Activated CD4-positive, alpha-beta memory T cell treated with anti-CD3 and anti-CD28 coated beads for 36 hours (primary cell): ENCODE results near the gene RASGRF1. TPM values are rescaled to one million over a fixed set of nuclear protein-coding genes. Genes with fewer than 3 reads are reported as not detected.
A peak's percentile ranks its signal among the peaks of the same experiment; 100 is the strongest.

Source experiments
- CTCF ChIA-PET: fragments of 350-600 bp; sonication (Branson Sonifier 250); formaldehyde crosslinking; loops from one replicate; lab custom pipeline; 2021; ENCODE audit warnings: antibody characterized with exemption, inconsistent platforms; lab: Charles Lee
- POLR2A ChIA-PET: fragments of 350-600 bp; sonication (Branson Sonifier 250); formaldehyde crosslinking; loops from one replicate; lab custom pipeline; 2021; ENCODE audit warnings: antibody characterized with exemption; lab: Charles Lee
- DNase-seq: peaks from one replicate; pipeline ENCODE4 v3.0.0-alpha.2; 2020
- H3K27ac Mint-ChIP-seq: one replicate; pipeline ENCODE4 v1.8.0; 2021; ENCODE audit warnings: mixed read lengths
- H3K27me3 Mint-ChIP-seq: one replicate; pipeline ENCODE4 v1.8.0; 2021; ENCODE audit warnings: mixed read lengths
- H3K36me3 Mint-ChIP-seq: one replicate; pipeline ENCODE4 v1.8.0; 2021; ENCODE audit warnings: mixed read lengths
- H3K4me1 Mint-ChIP-seq: one replicate; pipeline ENCODE4 v1.8.0; 2021; ENCODE audit warnings: low read depth, mixed read lengths
- H3K4me3 Mint-ChIP-seq: one replicate; pipeline ENCODE4 v1.8.0; 2021; ENCODE audit warnings: mild to moderate bottlenecking, mixed read lengths
- H3K9me3 Mint-ChIP-seq: one replicate; pipeline ENCODE4 v1.8.0; 2021; ENCODE audit warnings: mixed read lengths
- intact Hi-C: fragments of 100-400 bp; cut with micrococcal nuclease; formaldehyde crosslinking; loops from one replicate; pipeline ENCODE4 v1.15.1; 2023
- total RNA-seq, 2 experiments: library from RNA; stranded (reverse); gene quantifications; one replicate each; pipeline ENCODE4 v1.2.3, GENCODE V29; 2021

RASGRF1 gene
- total RNA-seq, 2 experiments from 2014 or later, result 0.02 TPM; not detected in 1

DNA sequence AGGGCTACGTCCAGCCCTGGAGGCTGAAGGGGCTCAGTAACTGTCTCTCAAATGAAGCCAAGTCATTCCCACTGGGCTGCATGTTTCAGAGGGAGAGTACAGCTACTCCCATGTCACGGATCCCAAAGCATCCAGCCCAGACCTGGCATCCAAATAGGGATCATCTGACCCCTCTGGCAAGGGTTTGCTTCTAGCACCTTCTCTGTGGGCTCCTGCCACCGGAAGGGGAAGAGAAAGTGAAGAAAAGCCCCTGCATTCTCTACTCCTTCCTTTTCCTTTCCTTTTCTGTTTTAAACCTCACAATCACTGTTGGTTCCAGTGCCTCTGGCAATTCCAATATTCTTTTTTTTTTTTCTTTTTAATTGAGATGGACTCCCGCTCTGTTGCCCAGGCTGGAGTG, 81.2 kb downstream of the RASGRF1 start:
- peaks cover 2% of the 10 kb centered on the region for H3K27me3 Mint-ChIP-seq
- intact Hi-C loops, result loop anchor here (10.0 kb wide), 1 partner anchor 75 kb away; no protein-coding TSS in a partner anchor
- no peak for DNase-seq
- H3K4me1 Mint-ChIP-seq, result peaks cover 7% of the 10 kb centered on the region
- ChIA-PET CTCF (no interaction called here), POLR2A (no interaction called here)
- no peak overlapping the region for H3K27ac Mint-ChIP-seq
- no peak overlapping the region for H3K4me3 Mint-ChIP-seq
- no peaks in the 10 kb centered on the region for H3K9me3 Mint-ChIP-seq
- no peaks in the 10 kb centered on the region for H3K36me3 Mint-ChIP-seq

DNA sequence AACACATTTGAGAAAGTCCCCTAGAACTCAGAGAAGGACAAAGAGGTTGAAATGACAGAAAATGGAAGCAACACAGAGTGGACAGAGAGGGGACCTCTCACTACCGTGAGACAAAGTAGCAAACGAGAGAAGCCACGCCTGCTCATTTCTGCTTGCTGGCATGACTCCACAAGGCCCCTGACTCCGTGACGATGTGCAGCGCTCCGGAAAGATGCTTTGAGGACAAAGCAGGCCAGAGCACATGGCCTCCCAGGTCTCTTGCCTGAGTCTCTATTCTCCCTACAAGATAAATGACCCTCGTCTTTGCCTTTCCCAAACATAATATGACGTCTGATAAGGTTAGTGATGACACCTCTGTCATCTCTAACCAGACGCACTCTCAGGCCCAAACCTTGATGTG, 81.9 kb downstream of the RASGRF1 start:
- DNase-seq, result no peak
- Mint-ChIP-seq H3K4me3 (no peak overlapping the region), H3K9me3 (no peaks in the 10 kb centered on the region), H3K27ac (no peak overlapping the region), H3K36me3 (no peaks in the 10 kb centered on the region), H3K27me3 (peaks cover 2% of the 10 kb centered on the region), H3K4me1 (peaks cover 8% of the 10 kb centered on the region)
- ChIA-PET CTCF (no interaction called here), POLR2A (no interaction called here)
- intact Hi-C loops, result loop anchor here (10.0 kb wide), 1 partner anchor 74 kb away; no protein-coding TSS in a partner anchor

DNA sequence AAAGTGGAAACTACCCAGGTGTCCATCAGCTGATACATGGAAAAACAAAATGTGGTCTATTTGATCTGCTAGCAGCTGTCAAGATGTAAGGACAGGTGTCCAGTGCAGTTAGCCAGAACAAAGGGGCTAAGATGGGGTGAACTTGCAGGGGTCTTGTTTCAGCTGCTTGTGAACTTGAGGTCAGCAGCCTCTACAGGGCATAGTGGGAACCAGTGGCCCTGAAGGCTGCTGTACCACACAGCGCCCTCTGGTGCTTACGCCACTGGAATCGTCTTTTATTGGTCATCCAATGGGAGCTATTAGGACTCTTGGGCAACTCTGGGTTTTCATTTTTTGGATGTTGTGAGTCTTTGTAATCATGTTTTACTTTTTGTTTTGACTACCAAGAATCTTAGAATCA, 83.5 kb downstream of the RASGRF1 start:
- POLR2A ChIA-PET, result no interaction called here
- H3K36me3 Mint-ChIP-seq, result no peaks in the 10 kb centered on the region
- CTCF ChIA-PET, result interaction anchor here (0.6 to 1.9 kb wide), 12 partner anchors 9 to 851 kb away, joined by 3 to 21 read pairs (median 5); no protein-coding TSS in a partner anchor
- intact Hi-C loops, result loop anchor here (10.0 kb wide), 1 partner anchor 72 kb away; no protein-coding TSS in a partner anchor
- H3K4me1 Mint-ChIP-seq, result peaks cover 8% of the 10 kb centered on the region
- peaks cover 2% of the 10 kb centered on the region for H3K27me3 Mint-ChIP-seq
- DNase-seq, result peak; percentile 68
- H3K9me3 Mint-ChIP-seq, result no peaks in the 10 kb centered on the region
- H3K4me3 Mint-ChIP-seq, result no peak overlapping the region
- H3K27ac Mint-ChIP-seq, result no peak overlapping the region

DNA sequence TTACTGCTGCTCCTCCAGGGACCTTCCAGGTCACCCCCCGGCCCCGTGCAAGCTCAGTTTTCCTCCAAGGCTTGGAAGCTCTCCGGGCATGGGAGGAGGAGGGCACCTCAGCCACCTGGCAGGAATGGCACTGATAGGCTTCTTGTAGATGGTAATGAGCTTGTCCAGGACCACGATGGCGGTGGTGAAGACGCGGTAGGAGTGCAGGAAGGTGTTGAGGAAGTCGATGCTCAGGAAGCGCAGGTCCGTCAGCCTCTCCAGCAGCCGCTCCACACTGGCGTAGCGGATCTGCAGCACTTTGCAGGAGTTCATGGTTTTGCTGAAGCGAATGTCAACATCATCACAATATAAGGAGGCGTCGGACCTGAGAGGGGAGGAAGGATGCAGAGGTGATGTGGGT, 84.5 kb downstream of the RASGRF1 start:
- Mint-ChIP-seq H3K9me3 (no peaks in the 10 kb centered on the region), H3K27me3 (peaks cover 1% of the 10 kb centered on the region), H3K36me3 (no peaks in the 10 kb centered on the region), H3K4me1 (peaks cover 8% of the 10 kb centered on the region), H3K4me3 (no peak overlapping the region), H3K27ac (no peak overlapping the region)
- DNase-seq, result no peak
- ChIA-PET POLR2A (no interaction called here), CTCF (interaction anchor here (1.2 to 1.9 kb wide), 5 partner anchors 27 to 147 kb away, joined by 3 to 21 read pairs (median 6); partner anchors contain the start of gene CTSH)
- intact Hi-C loops, result loop anchor here (10.0 kb wide), 1 partner anchor 71 kb away; no protein-coding TSS in a partner anchor

DNA sequence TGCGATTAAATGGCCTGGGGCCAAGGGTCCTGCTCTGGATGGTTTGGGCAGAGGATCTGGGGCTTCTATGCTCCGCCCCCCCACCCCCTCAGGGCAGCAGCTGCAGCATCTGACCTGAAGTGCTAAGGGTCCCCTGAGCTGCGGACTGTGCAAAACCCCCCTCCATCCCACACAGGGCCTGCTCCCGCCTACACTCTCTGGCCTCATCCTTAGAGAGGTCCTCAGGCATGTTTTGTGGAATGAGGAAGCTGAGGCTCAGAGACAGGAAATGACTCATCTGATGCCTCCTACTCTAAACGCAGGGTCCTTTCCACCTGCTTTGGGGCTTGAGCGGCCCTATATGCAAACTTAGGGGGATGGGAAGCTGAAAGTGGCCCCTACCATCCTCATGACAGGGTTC, 86.2 kb downstream of the RASGRF1 start:
- H3K27ac Mint-ChIP-seq, result no peak overlapping the region
- H3K36me3 Mint-ChIP-seq, result no peaks in the 10 kb centered on the region
- ChIA-PET CTCF (interaction anchor here (1.0 to 1.8 kb wide), 4 partner anchors 19 to 181 kb away, joined by 3 to 9 read pairs (median 3); no protein-coding TSS in a partner anchor), POLR2A (no interaction called here)
- DNase-seq, result peak; percentile 26
- no peaks in the 10 kb centered on the region for H3K9me3 Mint-ChIP-seq
- H3K27me3 Mint-ChIP-seq, result no peaks in the 10 kb centered on the region
- intact Hi-C loops, result loop anchor here (10.0 kb wide), 1 partner anchor 70 kb away; no protein-coding TSS in a partner anchor
- H3K4me3 Mint-ChIP-seq, result no peak overlapping the region
- peaks cover 8% of the 10 kb centered on the region for H3K4me1 Mint-ChIP-seq

DNA sequence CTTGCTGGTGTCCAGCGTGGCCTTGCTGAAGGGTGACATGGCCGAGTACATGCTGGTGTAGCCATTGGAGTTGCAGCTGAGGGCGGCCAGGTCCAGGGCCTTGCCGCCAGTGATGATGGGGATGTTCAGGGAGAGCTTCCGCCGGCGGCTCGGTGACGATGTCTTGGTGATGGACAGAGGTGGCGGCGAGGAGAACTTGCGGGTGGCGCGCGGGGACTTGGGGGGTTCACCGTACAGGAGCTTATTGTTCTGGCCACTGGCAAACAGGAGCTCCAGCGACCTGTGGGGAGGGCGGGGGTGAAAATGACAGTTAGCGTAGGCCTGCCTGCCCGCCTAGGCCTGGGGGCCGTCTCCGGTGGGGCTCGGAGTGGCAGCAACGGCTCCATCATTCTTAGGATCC, 86.7 kb downstream of the RASGRF1 start:
- DNase-seq, result no peak
- H3K27ac Mint-ChIP-seq, result no peak overlapping the region
- intact Hi-C loops, result loop anchor here (10.0 kb wide), 1 partner anchor 69 kb away; no protein-coding TSS in a partner anchor
- ChIA-PET CTCF (interaction anchor here (1.0 to 1.8 kb wide), 3 partner anchors 19 to 180 kb away, joined by 3 to 9 read pairs (median 3); no protein-coding TSS in a partner anchor), POLR2A (no interaction called here)
- H3K36me3 Mint-ChIP-seq, result no peaks in the 10 kb centered on the region
- no peaks in the 10 kb centered on the region for H3K27me3 Mint-ChIP-seq
- H3K9me3 Mint-ChIP-seq, result no peaks in the 10 kb centered on the region
- no peak overlapping the region for H3K4me3 Mint-ChIP-seq
- H3K4me1 Mint-ChIP-seq, result peaks cover 8% of the 10 kb centered on the region

DNA sequence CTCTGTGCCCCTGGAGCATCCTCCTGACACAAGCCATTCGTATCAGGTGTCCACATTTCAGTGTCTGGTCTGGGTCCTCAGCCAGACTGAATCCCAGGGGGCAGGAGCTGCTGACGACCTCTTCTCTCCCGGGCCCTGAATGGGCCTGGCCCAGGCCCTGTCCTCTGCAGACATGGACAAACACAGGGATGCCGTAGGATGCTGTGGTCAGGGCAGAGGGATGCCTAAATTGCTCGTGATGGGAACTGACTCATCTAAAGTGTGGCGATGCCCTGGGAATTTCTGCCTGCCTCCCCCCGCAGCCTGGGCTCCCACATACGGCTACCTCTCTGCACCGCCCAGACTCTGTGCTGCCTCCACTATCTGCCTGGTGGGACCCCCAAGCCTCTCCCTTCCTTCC, 87.3 kb downstream of the RASGRF1 start:
- no peak for DNase-seq
- no peaks in the 10 kb centered on the region for H3K27me3 Mint-ChIP-seq
- intact Hi-C loops, result loop anchor here (10.0 kb wide), 1 partner anchor 68 kb away; no protein-coding TSS in a partner anchor
- ChIA-PET POLR2A (no interaction called here), CTCF (interaction anchor here (1.8 kb wide), 1 partner anchor 181 kb away, joined by 9 read pairs; no protein-coding TSS in a partner anchor)
- H3K36me3 Mint-ChIP-seq, result no peaks in the 10 kb centered on the region
- H3K4me1 Mint-ChIP-seq, result peaks cover 8% of the 10 kb centered on the region
- H3K9me3 Mint-ChIP-seq, result no peaks in the 10 kb centered on the region
- H3K27ac Mint-ChIP-seq, result no peak overlapping the region
- H3K4me3 Mint-ChIP-seq, result no peak overlapping the region

DNA sequence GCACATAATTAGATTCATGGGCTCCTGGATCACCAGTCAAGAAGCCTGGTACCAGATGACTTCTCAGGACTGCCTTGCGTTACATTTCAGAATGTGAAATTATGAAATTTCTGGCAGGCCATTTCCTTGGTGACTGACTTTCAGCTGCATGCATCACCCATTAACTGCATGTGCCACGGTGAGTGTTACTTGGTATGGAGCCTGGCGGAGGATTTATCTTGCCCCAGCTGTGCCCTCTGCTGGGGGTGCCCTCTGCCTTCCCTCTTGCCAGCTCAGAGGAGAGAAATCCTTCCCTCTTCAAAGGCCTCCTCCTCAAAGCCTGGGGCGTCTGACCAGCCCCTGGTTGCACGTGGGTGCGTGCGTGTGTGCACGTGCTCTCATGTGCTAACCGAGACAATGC, 88.0 kb downstream of the RASGRF1 start:
- H3K9me3 Mint-ChIP-seq, result no peaks in the 10 kb centered on the region
- intact Hi-C loops, result loop anchor here (10.0 kb wide), 1 partner anchor 68 kb away; no protein-coding TSS in a partner anchor
- no peak overlapping the region for H3K4me3 Mint-ChIP-seq
- peaks cover 8% of the 10 kb centered on the region for H3K4me1 Mint-ChIP-seq
- no peaks in the 10 kb centered on the region for H3K36me3 Mint-ChIP-seq
- ChIA-PET POLR2A (no interaction called here), CTCF (no interaction called here)
- H3K27me3 Mint-ChIP-seq, result no peaks in the 10 kb centered on the region
- no peak overlapping the region for H3K27ac Mint-ChIP-seq
- no peak for DNase-seq

DNA sequence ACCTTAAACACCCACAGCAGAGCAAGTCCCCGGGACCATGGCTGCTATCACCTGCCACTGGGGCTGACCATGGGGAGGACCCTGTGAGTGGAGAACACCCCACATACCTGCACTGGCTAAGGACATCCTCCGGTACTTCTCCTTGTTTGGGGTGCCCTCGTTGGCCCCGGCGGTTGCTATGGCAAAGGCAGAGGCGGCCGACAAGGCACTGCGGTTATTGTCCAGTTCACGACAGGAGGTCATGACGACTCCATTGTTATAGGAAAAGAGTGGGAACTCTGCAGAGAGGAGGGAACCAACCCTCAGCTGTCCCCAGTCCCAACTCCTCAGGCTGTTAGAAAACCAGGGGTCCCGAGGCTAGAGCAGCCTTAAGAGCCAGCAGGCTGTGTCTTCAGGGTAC, 90.9 kb downstream of the RASGRF1 start:
- POLR2A ChIA-PET, result no interaction called here
- Mint-ChIP-seq H3K27me3 (no peaks in the 10 kb centered on the region), H3K4me3 (no peak overlapping the region), H3K27ac (no peak overlapping the region), H3K4me1 (peaks cover 4% of the 10 kb centered on the region), H3K9me3 (no peaks in the 10 kb centered on the region), H3K36me3 (no peaks in the 10 kb centered on the region)
- intact Hi-C loops, result loop anchor here (10.0 kb wide), 1 partner anchor 65 kb away; no protein-coding TSS in a partner anchor
- CTCF ChIA-PET, result no interaction called here
- DNase-seq, result no peak

DNA sequence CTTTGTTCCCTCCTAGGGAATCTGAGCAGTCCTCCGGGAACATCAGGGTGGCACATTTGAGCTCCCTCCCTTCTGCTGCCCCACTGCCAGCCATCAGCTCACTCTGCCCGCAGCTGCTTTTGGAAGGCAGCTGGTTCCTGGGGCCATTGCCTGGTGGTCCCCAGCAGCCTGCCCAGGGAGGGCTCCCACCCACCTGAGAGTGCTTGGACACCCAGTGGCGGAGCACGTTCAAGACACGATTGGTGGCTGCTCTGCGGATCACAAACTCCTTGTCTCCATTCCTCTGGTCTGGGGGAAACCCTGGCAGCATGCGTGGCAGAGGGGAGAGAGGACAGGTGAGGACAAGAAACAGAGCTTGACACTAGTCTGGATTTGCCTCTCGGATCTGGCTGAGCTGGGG, 92.1 kb downstream of the RASGRF1 start:
- ChIA-PET CTCF (interaction anchor here (2.4 kb wide), 1 partner anchor 9 kb away, joined by 8 read pairs; no protein-coding TSS in a partner anchor), POLR2A (no interaction called here)
- Mint-ChIP-seq H3K36me3 (no peaks in the 10 kb centered on the region), H3K27ac (no peak overlapping the region), H3K27me3 (no peaks in the 10 kb centered on the region), H3K4me1 (no peaks in the 10 kb centered on the region), H3K4me3 (no peak overlapping the region), H3K9me3 (no peaks in the 10 kb centered on the region)
- no peak for DNase-seq
- intact Hi-C loops, result no loop called here

DNA sequence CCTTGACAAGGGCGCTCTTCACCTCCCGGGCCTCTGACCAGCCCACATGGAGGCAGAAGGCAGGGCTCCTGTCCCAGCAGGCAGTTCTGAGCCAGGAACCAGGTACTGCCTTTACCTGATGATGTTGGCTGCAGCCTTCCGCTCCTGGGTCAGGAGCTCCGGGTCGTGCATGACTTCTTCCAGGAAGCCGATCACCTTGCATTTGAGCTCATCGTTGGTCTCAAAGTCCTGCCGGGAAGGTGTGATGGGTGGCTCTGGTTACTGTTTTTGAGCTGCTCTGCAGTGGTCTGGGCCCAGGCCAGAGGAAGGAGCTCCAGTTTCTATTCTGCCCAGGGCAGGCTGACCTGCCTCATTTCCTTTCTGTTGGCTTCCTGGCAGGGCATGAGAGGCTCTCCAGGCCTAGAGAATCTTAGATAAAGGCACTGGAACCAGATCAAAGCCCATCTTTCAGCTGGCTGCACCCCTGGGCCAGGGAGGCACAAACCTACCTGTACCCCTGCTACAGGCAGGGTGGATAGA, 92.5 kb downstream of the RASGRF1 start:
- CTCF ChIA-PET, result interaction anchor here (2.4 kb wide), 1 partner anchor 9 kb away, joined by 8 read pairs; no protein-coding TSS in a partner anchor
- Mint-ChIP-seq H3K36me3 (no peaks in the 10 kb centered on the region), H3K27ac (no peak overlapping the region), H3K9me3 (no peaks in the 10 kb centered on the region), H3K4me1 (no peaks in the 10 kb centered on the region), H3K4me3 (no peak overlapping the region), H3K27me3 (no peaks in the 10 kb centered on the region)
- DNase-seq, result no peak
- POLR2A ChIA-PET, result no interaction called here
- intact Hi-C loops, result no loop called here

DNA sequence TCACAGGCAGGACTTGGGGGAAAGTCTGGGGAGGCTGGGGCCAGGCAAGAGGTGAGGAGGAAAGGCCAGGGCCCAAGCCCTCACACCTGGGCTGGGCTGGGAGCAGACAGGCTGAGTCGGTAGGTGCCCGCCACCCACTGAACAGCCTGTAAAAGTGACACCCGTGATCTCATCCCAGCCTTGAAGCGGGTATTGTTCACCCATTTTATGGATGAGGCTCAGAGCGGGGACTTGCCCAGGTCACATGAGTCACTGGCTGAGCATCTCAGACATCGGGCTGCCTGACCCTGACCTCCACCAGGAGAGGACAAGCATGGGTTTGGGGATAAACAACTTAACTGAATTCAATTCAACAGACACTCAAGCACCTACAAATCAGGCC, 93.7 kb downstream of the RASGRF1 start:
- H3K27me3 Mint-ChIP-seq, result no peaks in the 10 kb centered on the region
- POLR2A ChIA-PET, result no interaction called here
- no peaks in the 10 kb centered on the region for H3K36me3 Mint-ChIP-seq
- H3K4me1 Mint-ChIP-seq, result no peaks in the 10 kb centered on the region
- H3K27ac Mint-ChIP-seq, result no peak overlapping the region
- no peak overlapping the region for H3K4me3 Mint-ChIP-seq
- DNase-seq, result no peak
- CTCF ChIA-PET, result interaction anchor here (2.4 kb wide), 1 partner anchor 10 kb away, joined by 8 read pairs; no protein-coding TSS in a partner anchor
- no peaks in the 10 kb centered on the region for H3K9me3 Mint-ChIP-seq
- intact Hi-C loops, result no loop called here
